ENCODE measurements around the gene TSHZ2.

TSHZ2 gene

GRCh38 chr20:53244711-53245110 lies 272.6 kb downstream of the TSHZ2 start:
- Mint-ChIP-seq H3K36me3 (ENCODE audit: low read depth) (no peaks in the 10 kb centered on the region), H3K4me3 (no peak overlapping the region), H3K4me1 (ENCODE audit: low read depth) (peaks cover 2% of the 10 kb centered on the region), H3K27me3 (peaks cover 9% of the 10 kb centered on the region), H3K9me3 (no peaks in the 10 kb centered on the region), H3K27ac (no peak overlapping the region)

DNA sequence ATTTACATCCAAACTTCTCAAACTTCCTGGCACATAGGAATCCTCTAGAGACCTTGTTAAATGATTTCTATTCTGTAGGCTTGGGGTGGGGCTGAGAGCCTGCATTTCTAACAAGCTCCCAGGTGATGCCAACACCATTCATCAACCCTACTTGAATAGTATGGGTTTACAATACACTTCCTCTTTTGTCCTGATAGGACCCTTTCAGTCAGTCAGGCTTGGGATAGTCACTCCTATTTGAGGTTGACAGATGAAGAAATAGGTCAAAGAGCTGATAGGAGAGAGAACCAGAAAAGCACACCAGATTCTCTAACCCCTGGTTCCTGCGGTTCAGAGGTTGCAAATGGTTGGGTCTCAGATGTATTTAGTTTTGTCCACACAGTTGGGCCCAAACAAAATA lies 273.4 kb downstream of the TSHZ2 start:
- Mint-ChIP-seq H3K27ac (no peak overlapping the region), H3K4me1 (ENCODE audit: low read depth) (peaks cover 2% of the 10 kb centered on the region), H3K36me3 (ENCODE audit: low read depth) (no peaks in the 10 kb centered on the region), H3K27me3 (peaks cover 9% of the 10 kb centered on the region), H3K9me3 (no peaks in the 10 kb centered on the region), H3K4me3 (no peak overlapping the region)

- no peak overlapping the region for H3K4me3 Mint-ChIP-seq
- H3K9me3 Mint-ChIP-seq: no peaks in the 10 kb centered on the region
- H3K27ac Mint-ChIP-seq: no peak overlapping the region
- H3K36me3 Mint-ChIP-seq (ENCODE audit: low read depth): no peaks in the 10 kb centered on the region
- H3K4me1 Mint-ChIP-seq (ENCODE audit: low read depth): peaks cover 2% of the 10 kb centered on the region
- peaks cover 9% of the 10 kb centered on the region for H3K27me3 Mint-ChIP-seq
Observed at GRCh38 chr20:53247468-53248103, 275.4 kb downstream of the TSHZ2 start.

DNA sequence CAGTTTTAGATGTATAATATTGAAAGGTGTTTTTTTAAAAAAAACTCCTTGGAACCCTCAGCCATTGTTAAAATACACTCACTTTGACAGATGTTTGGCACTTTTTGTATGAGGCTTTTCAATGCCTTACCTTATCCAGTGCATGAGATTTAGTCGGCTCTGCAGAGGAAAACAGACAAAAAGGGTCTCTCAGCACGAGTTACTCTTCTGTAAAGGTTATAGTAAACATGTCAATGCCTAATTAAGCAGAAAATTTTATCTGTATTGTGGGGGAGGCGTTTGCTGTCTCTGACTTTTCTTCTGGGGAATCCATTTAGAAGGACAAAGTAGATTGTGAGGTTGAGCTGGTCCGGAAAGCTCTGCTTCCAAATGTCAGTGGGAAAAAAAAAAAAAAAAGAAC lies 278.3 kb downstream of the TSHZ2 start:
- Mint-ChIP-seq H3K27ac (no peak overlapping the region), H3K4me3 (no peak overlapping the region), H3K27me3 (peaks cover 2% of the 10 kb centered on the region), H3K4me1 (ENCODE audit: low read depth) (no peaks in the 10 kb centered on the region), H3K36me3 (ENCODE audit: low read depth) (no peaks in the 10 kb centered on the region), H3K9me3 (no peaks in the 10 kb centered on the region)

- Mint-ChIP-seq H3K27me3 (no peaks in the 10 kb centered on the region), H3K9me3 (no peaks in the 10 kb centered on the region), H3K4me3 (no peak overlapping the region), H3K36me3 (ENCODE audit: low read depth) (no peaks in the 10 kb centered on the region), H3K27ac (no peak overlapping the region), H3K4me1 (ENCODE audit: low read depth) (no peaks in the 10 kb centered on the region)
Observed at GRCh38 chr20:53252002-53252401, 279.8 kb downstream of the TSHZ2 start.

- no peaks in the 10 kb centered on the region for H3K9me3 Mint-ChIP-seq
- no peaks in the 10 kb centered on the region for H3K27me3 Mint-ChIP-seq
Observed at GRCh38 chr20:53253668-53254067, 281.5 kb downstream of the TSHZ2 start.

DNA sequence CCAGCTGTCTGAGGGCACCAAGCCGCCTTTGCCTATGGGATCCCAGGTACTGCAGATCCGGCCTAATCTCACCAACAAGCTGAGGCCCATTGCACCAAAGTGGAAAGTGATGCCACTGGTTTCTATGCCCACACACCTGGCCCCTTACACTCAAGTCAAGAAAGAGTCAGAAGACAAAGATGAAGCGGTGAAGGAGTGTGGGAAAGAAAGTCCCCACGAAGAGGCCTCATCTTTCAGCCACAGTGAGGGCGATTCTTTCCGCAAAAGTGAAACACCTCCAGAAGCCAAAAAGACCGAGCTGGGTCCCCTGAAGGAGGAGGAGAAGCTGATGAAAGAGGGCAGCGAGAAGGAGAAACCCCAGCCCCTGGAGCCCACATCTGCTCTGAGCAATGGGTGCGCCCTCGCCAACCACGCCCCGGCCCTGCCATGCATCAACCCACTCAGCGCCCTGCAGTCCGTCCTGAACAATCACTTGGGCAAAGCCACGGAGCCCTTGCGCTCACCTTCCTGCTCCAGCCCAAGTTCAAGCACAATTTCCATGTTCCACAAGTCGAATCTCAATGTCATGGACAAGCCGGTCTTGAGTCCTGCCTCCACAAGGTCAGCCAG lies 283.0 kb downstream of the TSHZ2 start:
- H3K4me1 Mint-ChIP-seq (ENCODE audit: low read depth): no peaks in the 10 kb centered on the region
- H3K9me3 Mint-ChIP-seq: no peaks in the 10 kb centered on the region
- no peaks in the 10 kb centered on the region for H3K36me3 Mint-ChIP-seq (ENCODE audit: low read depth)
- H3K27ac Mint-ChIP-seq: no peak overlapping the region
- no peaks in the 10 kb centered on the region for H3K27me3 Mint-ChIP-seq
- no peak overlapping the region for H3K4me3 Mint-ChIP-seq

More at GRCh38 chr20:53253668-53254067, 281.5 kb downstream of the TSHZ2 start:
- Mint-ChIP-seq H3K4me3 (no peak overlapping the region), H3K36me3 (ENCODE audit: low read depth) (no peaks in the 10 kb centered on the region), H3K27ac (no peak overlapping the region), H3K4me1 (ENCODE audit: low read depth) (no peaks in the 10 kb centered on the region)

- Mint-ChIP-seq H3K27me3 (peaks cover 9% of the 10 kb centered on the region), H3K4me3 (no peak overlapping the region), H3K27ac (no peak overlapping the region), H3K9me3 (no peaks in the 10 kb centered on the region), H3K36me3 (ENCODE audit: low read depth) (no peaks in the 10 kb centered on the region), H3K4me1 (ENCODE audit: low read depth) (no peaks in the 10 kb centered on the region)
Observed at GRCh38 chr20:53258741-53259140, 286.6 kb downstream of the TSHZ2 start.

GRCh38 chr20:53260168-53260567 lies 288.0 kb downstream of the TSHZ2 start:
- H3K27me3 Mint-ChIP-seq: peaks cover 9% of the 10 kb centered on the region
- no peaks in the 10 kb centered on the region for H3K36me3 Mint-ChIP-seq (ENCODE audit: low read depth)
- H3K27ac Mint-ChIP-seq: no peak overlapping the region
- no peaks in the 10 kb centered on the region for H3K9me3 Mint-ChIP-seq
- no peak overlapping the region for H3K4me3 Mint-ChIP-seq
- no peaks in the 10 kb centered on the region for H3K4me1 Mint-ChIP-seq (ENCODE audit: low read depth)

DNA sequence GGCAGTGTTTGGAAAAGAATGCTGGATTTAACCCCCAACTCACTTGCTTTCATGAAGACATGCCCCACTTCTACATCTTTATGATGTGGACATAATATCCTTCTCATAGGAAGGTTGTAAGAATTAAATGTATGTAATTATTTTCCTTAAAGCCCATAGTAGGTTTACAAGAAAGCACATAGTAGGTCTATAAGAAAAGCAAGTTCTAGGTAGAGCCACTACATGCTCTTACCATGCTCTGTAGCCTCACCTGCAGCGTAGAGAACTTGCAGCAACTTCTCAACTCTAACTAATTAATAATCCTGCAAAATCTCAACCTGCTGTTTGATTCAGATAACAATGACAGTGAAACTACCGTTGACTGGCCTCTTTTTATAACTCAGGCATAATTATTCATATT lies 288.4 kb downstream of the TSHZ2 start:
- Mint-ChIP-seq H3K36me3 (ENCODE audit: low read depth) (no peaks in the 10 kb centered on the region), H3K27me3 (peaks cover 9% of the 10 kb centered on the region), H3K4me1 (ENCODE audit: low read depth) (no peaks in the 10 kb centered on the region), H3K9me3 (no peaks in the 10 kb centered on the region), H3K4me3 (no peak overlapping the region), H3K27ac (no peak overlapping the region)

- no peak overlapping the region for H3K4me3 Mint-ChIP-seq
Observed at GRCh38 chr20:53262365-53262764, 290.2 kb downstream of the TSHZ2 start.

DNA sequence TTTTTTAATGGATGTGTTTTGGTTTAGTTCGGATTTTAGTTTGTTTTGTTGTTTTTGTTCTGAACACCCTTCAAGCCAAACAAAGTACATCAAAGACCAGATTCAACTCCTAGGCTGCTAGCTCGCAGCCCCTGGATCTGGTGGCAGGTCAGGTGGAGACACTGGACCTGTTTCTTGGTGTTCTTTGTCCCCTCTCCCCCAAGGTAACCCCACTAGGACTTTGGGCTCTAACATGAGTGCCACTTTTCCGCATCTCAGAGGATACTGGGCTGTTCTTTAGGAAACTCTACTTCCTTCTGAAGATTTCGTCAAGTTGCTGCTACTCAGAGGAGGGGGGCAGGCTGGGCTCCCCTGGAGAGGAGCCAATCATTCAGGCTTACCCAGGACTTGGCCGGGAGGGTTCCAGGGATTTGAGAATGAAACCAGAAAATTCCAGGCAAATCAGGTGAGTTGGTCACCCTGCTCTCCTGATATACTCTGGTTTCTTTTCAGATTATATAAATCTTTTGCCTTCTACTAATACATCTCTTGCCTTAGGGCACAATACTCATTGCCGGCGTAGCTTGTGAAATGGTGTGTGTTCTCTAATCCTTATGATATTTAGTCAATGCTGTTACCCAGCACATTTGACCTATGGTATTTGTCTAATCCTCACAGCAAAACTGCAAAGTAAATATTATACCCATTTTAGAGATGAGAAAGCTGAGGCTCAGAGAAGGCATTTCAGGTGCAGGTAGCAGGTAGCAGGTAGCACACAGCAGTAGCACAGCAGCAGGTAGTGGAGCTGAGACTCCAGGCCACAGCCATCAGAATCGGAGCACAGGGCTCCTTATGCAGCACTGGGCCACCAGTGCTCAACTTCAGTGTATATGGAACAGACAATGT lies 291.6 kb downstream of the TSHZ2 start:
- Mint-ChIP-seq H3K36me3 (ENCODE audit: low read depth) (no peaks in the 10 kb centered on the region), H3K4me1 (ENCODE audit: low read depth) (no peaks in the 10 kb centered on the region), H3K4me3 (no peak overlapping the region), H3K27me3 (peaks cover 9% of the 10 kb centered on the region), H3K27ac (no peak overlapping the region), H3K9me3 (no peaks in the 10 kb centered on the region)

More at GRCh38 chr20:53262365-53262764, 290.2 kb downstream of the TSHZ2 start:
- Mint-ChIP-seq H3K4me1 (ENCODE audit: low read depth) (no peaks in the 10 kb centered on the region), H3K27ac (no peak overlapping the region), H3K36me3 (ENCODE audit: low read depth) (no peaks in the 10 kb centered on the region), H3K9me3 (no peaks in the 10 kb centered on the region), H3K27me3 (peaks cover 9% of the 10 kb centered on the region)

GRCh38 chr20:53264604-53265003 lies 292.4 kb downstream of the TSHZ2 start:
- H3K4me1 Mint-ChIP-seq (ENCODE audit: low read depth): no peaks in the 10 kb centered on the region
- no peaks in the 10 kb centered on the region for H3K36me3 Mint-ChIP-seq (ENCODE audit: low read depth)
- H3K27me3 Mint-ChIP-seq: peaks cover 9% of the 10 kb centered on the region
- H3K4me3 Mint-ChIP-seq: no peak overlapping the region
- H3K27ac Mint-ChIP-seq: no peak overlapping the region
- no peaks in the 10 kb centered on the region for H3K9me3 Mint-ChIP-seq

- Mint-ChIP-seq H3K36me3 (ENCODE audit: low read depth) (no peaks in the 10 kb centered on the region), H3K9me3 (no peaks in the 10 kb centered on the region), H3K4me1 (ENCODE audit: low read depth) (no peaks in the 10 kb centered on the region), H3K4me3 (no peak overlapping the region), H3K27ac (no peak overlapping the region), H3K27me3 (peaks cover 9% of the 10 kb centered on the region)
Observed at GRCh38 chr20:53265304-53265875, 293.2 kb downstream of the TSHZ2 start.

GRCh38 chr20:53269380-53269779 lies 297.2 kb downstream of the TSHZ2 start:
- H3K9me3 Mint-ChIP-seq: no peaks in the 10 kb centered on the region
- no peaks in the 10 kb centered on the region for H3K27me3 Mint-ChIP-seq
- H3K36me3 Mint-ChIP-seq (ENCODE audit: low read depth): no peaks in the 10 kb centered on the region
- H3K4me3 Mint-ChIP-seq: no peak overlapping the region
- no peaks in the 10 kb centered on the region for H3K4me1 Mint-ChIP-seq (ENCODE audit: low read depth)
- H3K27ac Mint-ChIP-seq: no peak overlapping the region
